Heart right ventricle (tissue), 16 donors: Measurements from ENCODE around the gene PTPN11. TPM values are rescaled to one million over a fixed set of nuclear protein-coding genes. Genes with fewer than 3 reads are reported as not detected.
A peak's percentile ranks its signal among the peaks of the same experiment; 100 is the strongest.

Source experiments
- ATAC-seq, 8 donors: fragments of 200-7000 bp; cut with Tn5 transposase; one replicate each; pipeline ENCODE4 v1.9.1; 2020; ENCODE audit warnings: mild to moderate bottlenecking in 8 of 8, moderate library complexity in 8 of 8, moderate number of reproducible peaks in 1 of 8
- DNase-seq, 2 donors: peaks; one replicate each; pipeline ENCODE4 v3.0.0-alpha.2; 2020
- H3K27ac ChIP-seq, 10 donors: fragments of 200-600 bp; sonication (generic) in 2 of 10; one replicate each; pipeline versions ENCODE4 v1.5.0 to v1.8.0; 2020 to 2022; ENCODE audit warnings: mild to moderate bottlenecking in 3 of 10
- H3K27me3 ChIP-seq, 7 donors: fragments of 200-600 bp; one replicate each; pipeline ENCODE4 v1.8.0; 2021 to 2022; ENCODE audit warnings: mild to moderate bottlenecking in 2 of 7
- H3K36me3 ChIP-seq, 9 donors: fragments of 200-600 bp; sonication (generic) in 1 of 9; one replicate each; pipeline versions ENCODE4 v1.5.0 to v1.8.0; 2020 to 2022; ENCODE audit warnings: mild to moderate bottlenecking in 2 of 9
- H3K4me1 ChIP-seq, 9 donors: fragments of 200-600 bp; sonication (generic) in 1 of 9; one replicate each; pipeline versions ENCODE4 v1.5.0 to v1.8.0; 2020 to 2022; ENCODE audit warnings: mild to moderate bottlenecking in 4 of 9
- H3K4me3 ChIP-seq, 10 donors: fragments of 200-600 bp; sonication (generic) in 2 of 10; one replicate each; pipeline versions ENCODE4 v1.5.0 to v1.8.0; 2020 to 2022; ENCODE audit warnings: mild to moderate bottlenecking in 7 of 10, moderate library complexity in 2 of 10
- H3K9me3 ChIP-seq, 11 donors: fragments of 200-600 bp in 10 of 11; sonication (generic) in 2 of 11; one replicate each; pipeline versions ENCODE4 v1.5.0 to v1.8.0; 2013 to 2022; ENCODE audit warnings: mild to moderate bottlenecking in 2 of 11, control low read depth in 1 of 11, moderate library complexity in 1 of 11
- CTCF ChIP-seq, 9 donors: fragments of 200-600 bp; sonication (generic) in 2 of 9; IDR thresholded peaks; one replicate each; pipeline versions ENCODE4 v1.5.0 to v1.8.0; 2021 to 2022; ENCODE audit warnings: antibody characterized with exemption in 9 of 9, mild to moderate bottlenecking in 5 of 9, moderate library complexity in 1 of 9
- WGBS, 2 donors: extraction: QIAGEN DNeasy Blood & Tissue Kit; methylation state at CpG; one replicate each; pipeline ENCODE4 v1.1.7; 2013; ENCODE audit warnings: inconsistent platforms in 1 of 2; 5-methylcytosine and 5-hydroxymethylcytosine counted together
- intact Hi-C, 10 donors: fragments of 100-400 bp; cut with DNase I; formaldehyde crosslinking; loops; one replicate each; pipeline versions ENCODE4 v1.11.1 to v1.14.2; 2022
- long read RNA-seq, 3 donors: library from polyadenylated mRNA; unstranded; transcript quantifications; one replicate each; pipeline ENCODE4 v2.0.0, GENCODE V29; 2020 to 2021
- polyA plus RNA-seq, 2 donors: library from polyadenylated mRNA; stranded (reverse); fragments of 200-250 nt; gene quantifications; one replicate each; pipeline ENCODE4 v1.2.3, GENCODE V29; 2013
- total RNA-seq, 10 donors: library from RNA; stranded (reverse); fragmentation: NEBNext Ultra II Directional in 3 of 10; extraction: Animal tissue kit (Norgen Biotek cat#: 25700) in 3 of 10; gene quantifications; one replicate each; pipeline versions ENCODE4 v1.2.1 to v1.2.4, GENCODE V29; 2021 to 2023
- donor health status: Arrhythmogenic right ventricular cardiomyopathy.
- donor health status: ischemic (EF 13 %, LVEDD 7.1; RV severe dilation, severe dysfunction).
- donor health status: healthy with polysubstance abuse.
- donor health status: DM: no; HTN: yes; CAD: no.
- donor health status: DM: no; HTN: no; CAD: no.
- donor health status: ischemic (EF 25% LVEDD 6.9; RV normal size, moderate dysfunction).
- donor health status: ischemic (EF 25% LVEDD 5.7; RV mildly dilated, moderate dysfunction).
- donor health status: healthy.
- donor health status: DM: yes; HTN: yes; CAD: no.
- donor health status: Ischemic cardiomyopathy.
- donor health status: ischemic (EF 35%, LVEDD 5.7; RV mildly dilated, moderate dysfunction).
- donor health status: nonischemic (EF 11% LVEDD 7.7; RV severe dilation, severe dysfunction).
- donor health status: DM: yes; HTN: yes; CAD: no.
- donor health status: PGD.
- donor health status: ischemic (EF 29% LVEDD 5.4; RV normal size, mild dysfunction).
- donor health status: nonischemic (EF 23%, LVEDD 6.1; RV moderate dilation, normal function).

Gene PTPN11
- total RNA-seq (100 to 1,000 TPM; 109 to 222 (median 159) TPM), polyA plus RNA-seq (10 to 100 TPM; 22.4 to 26.6 TPM)
- long read RNA-seq, donor 1, full-length matches to known transcripts, result 83 of 144 reads
- long read RNA-seq, donor 1, partial matches to known transcripts, result 40 of 144 reads
- long read RNA-seq, donor 1, other reads (novel, unspliced or antisense), result 21 of 144 reads
- long read RNA-seq, donor 2, full-length matches to known transcripts, result 148 of 236 reads
- long read RNA-seq, donor 2, partial matches to known transcripts, result 28 of 236 reads
- long read RNA-seq, donor 2, other reads (novel, unspliced or antisense), result 60 of 236 reads
- long read RNA-seq, donor 3, full-length matches to known transcripts, result 38 of 134 reads
- long read RNA-seq, donor 3, partial matches to known transcripts, result 28 of 134 reads
- long read RNA-seq, donor 3, other reads (novel, unspliced or antisense), result 68 of 134 reads

- Histone ChIP-seq H3K4me3 (peak within 1 kb of the TSS; percentile 73 to 100 (median 92)), H3K9me3 (no peaks in the 10 kb centered on the region), H3K4me1 (peaks cover 0 to 54% (median 46%) of the 10 kb centered on the region in 9 donors), H3K27me3 (no peaks in the 10 kb centered on the region), H3K36me3 (no peaks in the 10 kb centered on the region), H3K27ac (peak within 1 kb of the TSS; percentile 95 to 99 (median 98))
- TF ChIP-seq CTCF (IDR thresholded peaks at IDR 0.05), result peak in 8 of 9 donors; percentile 29 to 61 (median 46)
- WGBS, 2 donors, result 1% methylated on average over 63 to 89 of the region's 89 CpGs
- intact Hi-C loops, result no loop called here
- DNase-seq (peak; percentile 89 to 91), ATAC-seq (peak; percentile 89 to 97 (median 94))
Observed at GRCh38 chr12:112418608-112419296, at the start of gene PTPN11. Gene PTPN11 (plus strand): TSS chr12:112418947. CDS start chr12:112419112, 165 bp downstream.

- H3K27me3 ChIP-seq, result no peaks in the 10 kb centered on the region
- TF ChIP-seq CTCF (IDR thresholded peaks at IDR 0.05), result no peak
- DNase-seq (no peak), ATAC-seq (no peak)
- no peak overlapping the region for H3K4me3 ChIP-seq
- H3K4me1 ChIP-seq, result peaks cover 0 to 38% (median 12%) of the 10 kb centered on the region in 9 donors
- intact Hi-C loops, result no loop called here
- H3K36me3 ChIP-seq, result peaks cover 0 to 3% (median 0%) of the 10 kb centered on the region in 9 donors
- 32 to 39% methylated on average over 1 of the region's 1 CpG for WGBS, 2 donors
- H3K9me3 ChIP-seq, result peaks cover 0 to 4% (median 0%) of the 10 kb centered on the region in 11 donors
- no peak overlapping the region for H3K27ac ChIP-seq
Observed at GRCh38 chr12:112370199-112370598, 48.5 kb upstream of the PTPN11 start.

- H3K36me3 ChIP-seq, result peaks cover 0 to 6% (median 0%) of the 10 kb centered on the region in 9 donors
- no peaks in the 10 kb centered on the region for H3K27me3 ChIP-seq
- H3K4me3 ChIP-seq, result no peak overlapping the region
- intact Hi-C loops, result no loop called here
- no peak overlapping the region for H3K27ac ChIP-seq
- TF ChIP-seq CTCF (IDR thresholded peaks at IDR 0.05), result no peak
- ATAC-seq (no peak), DNase-seq (no peak)
- 82 to 88% methylated on average over 8 of the region's 8 CpGs for WGBS, 2 donors
- H3K4me1 ChIP-seq, result peaks cover 0 to 38% (median 12%) of the 10 kb centered on the region in 9 donors
- H3K9me3 ChIP-seq, result peaks cover 0 to 5% (median 0%) of the 10 kb centered on the region in 11 donors
Observed at GRCh38 chr12:112370868-112371510, 47.8 kb upstream of the PTPN11 start.

- TF ChIP-seq CTCF (IDR thresholded peaks at IDR 0.05), result no peak
- H3K27ac ChIP-seq, result no peak overlapping the region
- peaks cover 0 to 23% (median 4%) of the 10 kb centered on the region in 9 donors for H3K4me1 ChIP-seq
- intact Hi-C loops, result no loop called here
- no peak for ATAC-seq
- H3K4me3 ChIP-seq, result no peak overlapping the region
- peaks cover 0 to 6% (median 0%) of the 10 kb centered on the region in 9 donors for H3K36me3 ChIP-seq
- H3K27me3 ChIP-seq, result no peaks in the 10 kb centered on the region
- WGBS, 2 donors, result 84 to 86% methylated on average over 3 of the region's 3 CpGs
- H3K9me3 ChIP-seq, result peaks cover 0 to 5% (median 0%) of the 10 kb centered on the region in 11 donors
- no peak for DNase-seq
Observed at GRCh38 chr12:112374166-112374740, 44.5 kb upstream of the PTPN11 start.
